H1 (cell line): ENCODE measurements around the gene CDV3. TPM values are rescaled to one million over a fixed set of nuclear protein-coding genes. Genes with fewer than 3 reads are reported as not detected.

ENCODE experiments used
- CTCF ChIA-PET: fragments of 300-600 bp; sonication (Branson Sonifier 250); formaldehyde crosslinking; loops from one replicate; lab custom pipeline; 2021; ENCODE audit not compliant: partially characterized antibody; lab: Charles Lee
- POLR2A ChIA-PET: fragments of 300-600 bp; sonication (Branson Sonifier 250); formaldehyde crosslinking; loops from one replicate; lab custom pipeline; 2021; ENCODE audit warnings: inconsistent platforms; ENCODE audit not compliant: partially characterized antibody; lab: Charles Lee
- DNase-seq, 2 experiments: peaks; one replicate each; pipeline versions ENCODE4 v3.0.0 to v3.0.0-alpha.2; 2010 to 2022; ENCODE audit warnings: low spot score in 2 of 2, low read depth in 1 of 2, mixed read lengths in 1 of 2
- FAIRE-seq: peaks from 2 replicates; lab custom pipeline; 2011; peaks lifted over from hg19 to GRCh38; lab: Jason Lieb, UNC
- H2AFZ ChIP-seq: 2 replicates; pipeline ENCODE4 v1.8.1; 2012; ENCODE audit warnings: low read length, inconsistent platforms
- H2AK5ac ChIP-seq: 2 replicates; pipeline ENCODE4 v1.6.1; 2013; ENCODE audit warnings: low read depth, low read length
- H2BK120ac ChIP-seq: replicated peaks from 2 replicates; pipeline ENCODE3; 2013; ENCODE audit warnings: low read depth, low read length, inconsistent platforms
- H2BK12ac ChIP-seq: 2 replicates; pipeline ENCODE4 v1.6.1; 2013; ENCODE audit warnings: low read depth, low read length
- H2BK15ac ChIP-seq: 2 replicates; pipeline ENCODE4 v1.6.1; 2013; ENCODE audit warnings: low read length
- H2BK20ac ChIP-seq: 2 replicates; pipeline ENCODE4 v1.6.1; 2013; ENCODE audit warnings: low read length
- H2BK5ac ChIP-seq: 2 replicates; pipeline ENCODE4 v1.6.1; 2013; ENCODE audit warnings: low read depth, low read length
- H3K14ac ChIP-seq: 2 replicates; pipeline ENCODE4 v1.6.1; 2013; ENCODE audit warnings: inconsistent platforms; ENCODE audit not compliant: insufficient read length
- H3K18ac ChIP-seq: 2 replicates; pipeline ENCODE4 v1.6.1; 2013; ENCODE audit warnings: low read length; ENCODE audit errors: extremely low read depth
- H3K23ac ChIP-seq: 2 replicates; pipeline ENCODE4 v1.6.1; 2013; ENCODE audit warnings: inconsistent platforms; ENCODE audit not compliant: insufficient read length
- H3K23me2 ChIP-seq: 2 replicates; pipeline ENCODE4 v1.6.1; 2013; ENCODE audit warnings: low read depth, low read length
- H3K27ac ChIP-seq: 2 replicates; pipeline ENCODE4 v1.6.1; 2011; ENCODE audit warnings: low read depth, low read length, inconsistent platforms
- H3K27me3 ChIP-seq, 4 experiments: replicated peaks in 1 of 4; 1 replicate in 1 of 4; 2 replicates in 3 of 4; pipeline versions ENCODE4 v1.6.1 to v1.8.1; 2011 to 2013; ENCODE audit warnings: low read length in 3 of 4, mild to moderate bottlenecking in 3 of 4, inconsistent platforms in 2 of 4, mixed read lengths in 2 of 4, moderate library complexity in 1 of 4; ENCODE audit not compliant: control insufficient read depth in 3 of 4, insufficient read depth in 3 of 4; ENCODE audit errors: extremely low read depth in 1 of 4
- H3K36me3 ChIP-seq, 4 experiments: 2 replicates each; pipeline versions ENCODE4 v1.6.1 to v1.8.1; 2011 to 2013; ENCODE audit warnings: mild to moderate bottlenecking in 4 of 4, low read length in 3 of 4, moderate library complexity in 2 of 4, control low read depth in 1 of 4, inconsistent platforms in 1 of 4; ENCODE audit not compliant: insufficient read depth in 4 of 4, control insufficient read depth in 2 of 4
- H3K4ac ChIP-seq: replicated peaks from 2 replicates; pipeline ENCODE3; 2013; ENCODE audit warnings: low read length, low read depth, mixed read lengths, inconsistent platforms; ENCODE audit not compliant: insufficient read length
- H3K4me1 ChIP-seq, 4 experiments: replicated peaks in 1 of 4; 1 replicate in 1 of 4; 2 replicates in 3 of 4; pipeline versions ENCODE4 v1.6.1 to v1.8.1; 2011 to 2013; ENCODE audit warnings: low read length in 3 of 4, inconsistent platforms in 2 of 4, mixed read lengths in 1 of 4; ENCODE audit not compliant: insufficient read depth in 4 of 4, control insufficient read depth in 3 of 4
- H3K4me2 ChIP-seq, 2 experiments: 2 replicates each; pipeline versions ENCODE4 v1.6.1 to v1.8.1; 2011 to 2013; ENCODE audit warnings: low read depth in 2 of 2, low read length in 2 of 2, control low read depth in 1 of 2, inconsistent platforms in 1 of 2, mild to moderate bottlenecking in 1 of 2; ENCODE audit not compliant: insufficient read depth in 1 of 2
- H3K4me3 ChIP-seq, 4 experiments: fragments of 200-600, 300-600 bp in 1 of 4; sonication (generic), shearing (Covaris generic), sonication (Bioruptor Twin) in 1 of 4; 2 replicates each; pipeline versions ENCODE4 v1.5.1 to v1.8.1; 2011 to 2016; ENCODE audit warnings: low read length in 4 of 4, low read depth in 3 of 4, control low read depth in 2 of 4, inconsistent platforms in 2 of 4, mild to moderate bottlenecking in 2 of 4, mixed read lengths in 1 of 4, moderate library complexity in 1 of 4; ENCODE audit not compliant: insufficient read depth in 2 of 4; ENCODE audit errors: extremely low read depth in 1 of 4
- H3K56ac ChIP-seq: replicated peaks from 2 replicates; pipeline ENCODE3; 2013; ENCODE audit warnings: low read depth, mild to moderate bottlenecking, mixed read lengths, low read length, inconsistent platforms; ENCODE audit not compliant: insufficient read length
- H3K79me1 ChIP-seq: 2 replicates; pipeline ENCODE4 v1.6.1; 2013; ENCODE audit warnings: low read depth, low read length, control low read depth
- H3K79me2 ChIP-seq, 2 experiments: 2 replicates each; pipeline versions ENCODE4 v1.6.1 to v1.8.1; 2012 to 2013; ENCODE audit warnings: low read length in 2 of 2, mild to moderate bottlenecking in 2 of 2, inconsistent platforms in 1 of 2; ENCODE audit not compliant: insufficient read depth in 2 of 2, control insufficient read depth in 1 of 2
- H3K9ac ChIP-seq, 4 experiments: replicated peaks in 1 of 4; 1 replicate in 1 of 4; 2 replicates in 3 of 4; pipeline versions ENCODE4 v1.6.1 to v1.8.1; 2011 to 2013; ENCODE audit warnings: low read depth in 3 of 4, low read length in 3 of 4, control low read depth in 2 of 4, mild to moderate bottlenecking in 2 of 4, moderate library complexity in 2 of 4, inconsistent platforms in 1 of 4; ENCODE audit errors: extremely low read depth in 1 of 4
- H3K9me3 ChIP-seq, 2 experiments: 2 replicates each; pipeline versions ENCODE4 v1.6.1 to v1.8.1; 2012 to 2013; ENCODE audit warnings: mild to moderate bottlenecking in 2 of 2, moderate library complexity in 2 of 2, control low read depth in 1 of 2, inconsistent platforms in 1 of 2, low read depth in 1 of 2, low read length in 1 of 2, mixed read lengths in 1 of 2; ENCODE audit not compliant: insufficient read depth in 2 of 2
- H4K20me1 ChIP-seq, 2 experiments: replicated peaks in 1 of 2; 2 replicates each; pipeline versions ENCODE3 to v1.8.1; 2011 to 2013; ENCODE audit warnings: inconsistent platforms in 2 of 2, low read length in 2 of 2, mild to moderate bottlenecking in 1 of 2; ENCODE audit not compliant: insufficient read depth in 2 of 2, control insufficient read depth in 1 of 2
- H4K5ac ChIP-seq: 2 replicates; pipeline ENCODE4 v1.6.1; 2013; ENCODE audit warnings: low read length, low read depth, mixed read lengths, inconsistent platforms; ENCODE audit not compliant: insufficient read length
- H4K8ac ChIP-seq: 2 replicates; pipeline ENCODE4 v1.8.0; 2013; ENCODE audit warnings: mild to moderate bottlenecking, moderate library complexity, low read length, inconsistent platforms; ENCODE audit not compliant: insufficient read depth; ENCODE audit errors: extremely low read depth
- H4K91ac ChIP-seq: replicated peaks from 2 replicates; pipeline ENCODE3; 2013; ENCODE audit warnings: low read length, mixed read lengths, inconsistent platforms; ENCODE audit not compliant: insufficient read length
- CBX8 ChIP-seq: fragments of 300-800, 300-1000 bp; sonication (generic); IDR thresholded peaks from 2 replicates; pipeline ENCODE4 v1.7.1; 2016; ENCODE audit warnings: low read depth, low read length, borderline replicate concordance
- CHD1 ChIP-seq: IDR thresholded peaks from 2 replicates; pipeline ENCODE4 v1.6.1; 2012; ENCODE audit warnings: low read depth, low read length, improper control_type of control experiment
- KDM5A ChIP-seq: fragments of 200-600 bp; IDR thresholded peaks from 2 replicates; pipeline ENCODE4 v1.7.1; 2012; ENCODE audit warnings: mild to moderate bottlenecking, low read length, inconsistent platforms, mixed read lengths
- WGBS, 2 experiments: shearing (Covaris generic) in 1 of 2; methylation state at CpG; one replicate each; pipeline versions ENCODE4 v1.1.6 to v1.1.7; 2013 to 2015; ENCODE audit warnings: low lambda C conversion rate in 2 of 2, mixed read lengths in 2 of 2, inconsistent platforms in 1 of 2, low coverage in 1 of 2, missing lambda C conversion rate in 1 of 2; ENCODE audit not compliant: insufficient replicate concordance in 2 of 2, insufficient coverage in 1 of 2, insufficient read length in 1 of 2; ENCODE audit errors: extremely low coverage in 1 of 2, missing lambda C conversion rate in 1 of 2; 5-methylcytosine and 5-hydroxymethylcytosine counted together
- polyA plus RNA-seq, 7 experiments: library from polyadenylated mRNA; depleted of rRNA in 3 of 7; stranded (reverse) in 5 of 7; unstranded in 2 of 7; fragments of >200 nt in 5 of 7; fragments of 200-250 nt in 2 of 7; gene quantifications; 1 replicate in 5 of 7; 2 replicates in 1 of 7; 4 replicates in 1 of 7; pipeline versions ENCODE4 v1.2.1 to v1.2.3, GENCODE V29; 2011 to 2013; ENCODE audit warnings: missing spikeins in 2 of 7, mixed read lengths in 2 of 7
- total RNA-seq: library from RNA; stranded (reverse); fragmentation: NEBNext Ultra II Directional; extraction: Animal tissue kit (Norgen Biotek cat#: 25700); gene quantifications from 2 replicates; pipeline ENCODE4 v1.2.1, GENCODE V29; 2021

The CDV3 gene
- total and polyA plus RNA-seq, 2 of the 8 experiments (the other 6 are each of a cell fraction or from before 2014, with no cell fraction given): 29.4 to 163 TPM

- DNase-seq (no peak), FAIRE-seq (no peak)
- no peak overlapping the region for H4K5ac ChIP-seq
- H3K18ac ChIP-seq: no peak overlapping the region
- H4K91ac ChIP-seq: no peak overlapping the region
- no peak overlapping the region for H3K4me3 ChIP-seq
- no peak overlapping the region for H2BK15ac ChIP-seq
- H3K4me1 ChIP-seq: peaks cover 0 to 10% (median 1%) of the 10 kb centered on the region in 4 experiments; a peak in 3 of 7 replicates
- H2BK20ac ChIP-seq: no peak overlapping the region
- no peaks in the 10 kb centered on the region for H4K20me1 ChIP-seq
- H3K79me1 ChIP-seq: no peaks in the 10 kb centered on the region
- no peak overlapping the region for H2BK5ac ChIP-seq
- TF ChIP-seq KDM5A (no peak), CHD1 (no peak), CBX8 (no peak)
- H3K4me2 ChIP-seq: no peak overlapping the region
- no peak overlapping the region for H2AK5ac ChIP-seq
- H3K27me3 ChIP-seq: no peaks in the 10 kb centered on the region
- no peaks in the 10 kb centered on the region for H3K36me3 ChIP-seq
- no peaks in the 10 kb centered on the region; the same call in 1 of the 2 replicates for H3K23me2 ChIP-seq
- H3K79me2 ChIP-seq: no peaks in the 10 kb centered on the region
- H4K8ac ChIP-seq: no peak overlapping the region
- H3K14ac ChIP-seq: no peak overlapping the region
- H3K4ac ChIP-seq: no peak overlapping the region
- H3K9ac ChIP-seq: no peak overlapping the region
- no peak overlapping the region for H3K23ac ChIP-seq
- no peak overlapping the region for H3K27ac ChIP-seq
- no peak overlapping the region for H2BK12ac ChIP-seq
- H3K9me3 ChIP-seq: peaks cover 10 to 11% of the 10 kb centered on the region in 2 experiments; a peak in 3 of 4 replicates
- ChIA-PET POLR2A (interaction anchor here (1.3 kb wide), 1 partner anchor 9 kb away, joined by 3 read pairs; no protein-coding TSS in a partner anchor), CTCF (interaction anchor here (0.8 to 1.3 kb wide), 3 partner anchors 9 to 49 kb away, joined by 3 read pairs; no protein-coding TSS in a partner anchor)
- no peak overlapping the region for H2BK120ac ChIP-seq
- H3K56ac ChIP-seq: no peak overlapping the region
- WGBS, 2 experiments: 88% methylated on average over 4 of the region's 4 CpGs; no CpG with 5 or more reads in 1 of the 2 experiments
- H2AFZ ChIP-seq: no peak overlapping the region
Measured at GRCh38 chr3:133549565-133549964, 23.9 kb upstream of the CDV3 start.
